ENCODE results near the gene SNRPF. TPM values are rescaled to one million over a fixed set of nuclear protein-coding genes. Genes with fewer than 3 reads are reported as not detected.
"Not testable (repeated sequence)": the region's sequence is repeated elsewhere in the genome, so short reads cannot be mapped to it uniquely, and the experiment has no call there.

SNRPF gene
- total RNA-seq, result 10 to 100 TPM; 36.3 to 36.6 TPM

GRCh38 chr12:95858451-95859343 is at the start of gene SNRPF:
SNRPF (plus strand) TSS chr12:95858952; CDS start chr12:95859074, 122 bp downstream.
- no peaks in the 10 kb centered on the region for H3K27me3 Mint-ChIP-seq (ENCODE audit: low read depth)
- no peaks in the 10 kb centered on the region for H3K9me3 Mint-ChIP-seq
- peaks cover 9 to 22% of the 10 kb centered on the region in 2 donors for H3K36me3 Mint-ChIP-seq (ENCODE audit: insufficient read depth in 2 of 2)
- ATAC-seq (replicated peaks in 1 of 2) (peak; percentile 99), DNase-seq (peak; percentile 92 to 95)
- no peak within 1 kb of the TSS for H3K27ac Mint-ChIP-seq
- no peak within 1 kb of the TSS for H3K4me3 Mint-ChIP-seq
- H3K4me1 Mint-ChIP-seq (ENCODE audit: low read depth), result peaks cover 11% of the 10 kb centered on the region

- Mint-ChIP-seq H3K27ac (no peak overlapping the region), H3K36me3 (ENCODE audit: insufficient read depth in 2 of 2) (peaks cover 0 to 3% of the 10 kb centered on the region in 2 donors), H3K27me3 (ENCODE audit: low read depth) (peaks cover 18% of the 10 kb centered on the region), H3K4me1 (ENCODE audit: low read depth) (no peaks in the 10 kb centered on the region), H3K9me3 (peaks cover 2% of the 10 kb centered on the region in 2 donors), H3K4me3 (no peak overlapping the region)
- ATAC-seq (replicated peaks in 1 of 2), result no peak
- no peak for DNase-seq
These were observed 49.6 kb upstream of the SNRPF start for GRCh38 chr12:95809000-95809680.

- no peak for ATAC-seq (replicated peaks in 1 of 2)
- Mint-ChIP-seq H3K27ac (no peak overlapping the region), H3K4me3 (no peak overlapping the region), H3K9me3 (peaks cover 2% of the 10 kb centered on the region in 2 donors), H3K27me3 (ENCODE audit: low read depth) (peaks cover 15% of the 10 kb centered on the region), H3K4me1 (ENCODE audit: low read depth) (no peaks in the 10 kb centered on the region), H3K36me3 (ENCODE audit: insufficient read depth in 2 of 2) (peaks cover 0 to 3% of the 10 kb centered on the region in 2 donors)
- no peak for DNase-seq
These were observed 48.3 kb upstream of the SNRPF start for GRCh38 chr12:95810411-95810810.

GRCh38 chr12:95812155-95812554 is 46.6 kb upstream of the SNRPF start:
- not testable (repeated sequence) for H3K27ac Mint-ChIP-seq; H3K4me1 Mint-ChIP-seq (ENCODE audit: low read depth); ATAC-seq (replicated peaks in 1 of 2); H3K36me3 Mint-ChIP-seq (ENCODE audit: insufficient read depth in 2 of 2); H3K9me3 Mint-ChIP-seq; DNase-seq; H3K4me3 Mint-ChIP-seq
- peaks cover 11% of the 10 kb centered on the region for H3K27me3 Mint-ChIP-seq (ENCODE audit: low read depth)

GRCh38 chr12:95815632-95816212 is 43.0 kb upstream of the SNRPF start:
- ATAC-seq (replicated peaks in 1 of 2) (no peak), DNase-seq (no peak)
- no peak overlapping the region for H3K27ac Mint-ChIP-seq
- H3K36me3 Mint-ChIP-seq (ENCODE audit: insufficient read depth in 2 of 2), result no peaks in the 10 kb centered on the region
- H3K4me3 Mint-ChIP-seq, result no peak overlapping the region
- peaks cover 5% of the 10 kb centered on the region for H3K27me3 Mint-ChIP-seq (ENCODE audit: low read depth)
- no peaks in the 10 kb centered on the region for H3K4me1 Mint-ChIP-seq (ENCODE audit: low read depth)
- no peaks in the 10 kb centered on the region for H3K9me3 Mint-ChIP-seq

- H3K27ac Mint-ChIP-seq, result no peak overlapping the region
- peaks cover 14% of the 10 kb centered on the region for H3K27me3 Mint-ChIP-seq (ENCODE audit: low read depth)
- no peaks in the 10 kb centered on the region for H3K36me3 Mint-ChIP-seq (ENCODE audit: insufficient read depth in 2 of 2)
- H3K4me3 Mint-ChIP-seq, result no peak overlapping the region
- no peaks in the 10 kb centered on the region for H3K9me3 Mint-ChIP-seq
- DNase-seq (no peak), ATAC-seq (replicated peaks in 1 of 2) (no peak)
- no peaks in the 10 kb centered on the region for H3K4me1 Mint-ChIP-seq (ENCODE audit: low read depth)
These were observed 38.6 kb upstream of the SNRPF start for GRCh38 chr12:95820096-95820703.

- no peak overlapping the region for H3K4me3 Mint-ChIP-seq
- DNase-seq (no peak), ATAC-seq (replicated peaks in 1 of 2) (no peak)
- H3K27ac Mint-ChIP-seq, result no peak overlapping the region
- H3K27me3 Mint-ChIP-seq (ENCODE audit: low read depth), result peaks cover 30% of the 10 kb centered on the region
- no peaks in the 10 kb centered on the region for H3K9me3 Mint-ChIP-seq
- H3K4me1 Mint-ChIP-seq (ENCODE audit: low read depth), result peaks cover 8% of the 10 kb centered on the region
- H3K36me3 Mint-ChIP-seq (ENCODE audit: insufficient read depth in 2 of 2), result no peaks in the 10 kb centered on the region
These were observed 29.4 kb upstream of the SNRPF start for GRCh38 chr12:95829395-95829794.

DNA sequence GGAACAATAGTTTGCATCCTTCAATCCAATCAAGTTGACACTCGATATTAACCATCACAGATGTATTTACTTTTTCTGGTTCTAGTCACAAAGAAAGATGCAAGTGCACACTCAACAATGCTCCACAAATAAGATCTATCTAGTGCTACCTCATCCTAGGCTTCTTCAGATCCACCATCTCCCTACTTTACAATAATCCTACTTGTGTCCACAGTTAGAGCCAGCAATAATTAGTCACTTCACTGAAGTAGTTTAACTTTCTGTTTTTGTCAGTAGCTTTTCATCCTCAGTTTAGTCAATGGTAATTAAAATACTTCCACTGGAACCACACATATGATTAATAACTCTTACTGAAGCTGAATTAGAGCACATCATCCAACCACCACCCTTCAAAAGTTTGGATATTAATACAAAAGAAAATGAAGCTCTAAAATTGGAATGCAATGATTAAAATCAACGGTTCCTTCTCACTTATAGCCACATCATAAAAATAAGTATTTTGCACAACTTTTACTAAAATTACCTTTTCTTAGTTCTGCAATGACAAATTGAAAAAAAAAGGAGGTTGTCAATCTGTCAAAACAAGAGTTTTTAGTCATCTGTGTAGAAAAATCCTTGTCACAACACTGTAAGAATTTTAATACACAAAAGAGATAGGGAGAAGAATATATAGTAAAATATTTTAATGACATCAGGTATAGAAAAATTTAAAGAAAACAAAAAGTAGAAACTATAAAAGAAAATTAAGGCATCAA is 28.2 kb upstream of the SNRPF start:
- ATAC-seq (replicated peaks in 1 of 2) (peak; percentile 50 to 85), DNase-seq (no peak)
- H3K27me3 Mint-ChIP-seq (ENCODE audit: low read depth), result peaks cover 34% of the 10 kb centered on the region
- H3K9me3 Mint-ChIP-seq, result no peaks in the 10 kb centered on the region
- H3K36me3 Mint-ChIP-seq (ENCODE audit: insufficient read depth in 2 of 2), result no peaks in the 10 kb centered on the region
- H3K27ac Mint-ChIP-seq, result no peak overlapping the region
- H3K4me3 Mint-ChIP-seq, result peak overlapping the region in 1 of 2 donors; percentile 3
- H3K4me1 Mint-ChIP-seq (ENCODE audit: low read depth), result peaks cover 8% of the 10 kb centered on the region

- peaks cover 14% of the 10 kb centered on the region for H3K4me1 Mint-ChIP-seq (ENCODE audit: low read depth)
- peaks cover 42% of the 10 kb centered on the region for H3K27me3 Mint-ChIP-seq (ENCODE audit: low read depth)
- no peak overlapping the region for H3K4me3 Mint-ChIP-seq
- no peak overlapping the region for H3K27ac Mint-ChIP-seq
- ATAC-seq (replicated peaks in 1 of 2), result no peak
- no peaks in the 10 kb centered on the region for H3K9me3 Mint-ChIP-seq
- H3K36me3 Mint-ChIP-seq (ENCODE audit: insufficient read depth in 2 of 2), result no peaks in the 10 kb centered on the region
- no peak for DNase-seq
These were observed 24.2 kb upstream of the SNRPF start for GRCh38 chr12:95834572-95834971.

DNA sequence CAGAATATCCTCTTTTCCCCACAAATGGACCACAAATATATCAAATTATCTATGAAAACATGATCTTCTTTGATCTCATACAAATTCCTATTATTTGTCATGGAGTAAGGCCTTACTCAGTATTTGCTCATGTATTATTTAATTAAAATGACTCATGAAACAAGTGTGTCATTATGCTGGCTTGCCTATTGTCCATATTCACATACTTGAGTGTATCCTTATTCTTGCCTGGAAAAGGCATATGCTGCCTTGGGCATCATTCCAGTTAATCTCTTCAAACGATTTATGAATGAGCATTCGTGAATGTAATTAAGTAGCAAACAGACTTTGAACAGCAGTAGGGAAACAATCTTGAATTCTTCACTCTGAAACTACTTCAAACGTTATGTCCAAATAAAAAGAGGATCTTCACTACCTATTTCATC is 22.6 kb upstream of the SNRPF start:
- Mint-ChIP-seq H3K27ac (no peak overlapping the region), H3K4me3 (no peak overlapping the region), H3K4me1 (ENCODE audit: low read depth) (peaks cover 5% of the 10 kb centered on the region), H3K9me3 (no peaks in the 10 kb centered on the region), H3K36me3 (ENCODE audit: insufficient read depth in 2 of 2) (no peaks in the 10 kb centered on the region), H3K27me3 (ENCODE audit: low read depth) (peaks cover 32% of the 10 kb centered on the region)
- no peak for DNase-seq
- ATAC-seq (replicated peaks in 1 of 2), result no peak

DNA sequence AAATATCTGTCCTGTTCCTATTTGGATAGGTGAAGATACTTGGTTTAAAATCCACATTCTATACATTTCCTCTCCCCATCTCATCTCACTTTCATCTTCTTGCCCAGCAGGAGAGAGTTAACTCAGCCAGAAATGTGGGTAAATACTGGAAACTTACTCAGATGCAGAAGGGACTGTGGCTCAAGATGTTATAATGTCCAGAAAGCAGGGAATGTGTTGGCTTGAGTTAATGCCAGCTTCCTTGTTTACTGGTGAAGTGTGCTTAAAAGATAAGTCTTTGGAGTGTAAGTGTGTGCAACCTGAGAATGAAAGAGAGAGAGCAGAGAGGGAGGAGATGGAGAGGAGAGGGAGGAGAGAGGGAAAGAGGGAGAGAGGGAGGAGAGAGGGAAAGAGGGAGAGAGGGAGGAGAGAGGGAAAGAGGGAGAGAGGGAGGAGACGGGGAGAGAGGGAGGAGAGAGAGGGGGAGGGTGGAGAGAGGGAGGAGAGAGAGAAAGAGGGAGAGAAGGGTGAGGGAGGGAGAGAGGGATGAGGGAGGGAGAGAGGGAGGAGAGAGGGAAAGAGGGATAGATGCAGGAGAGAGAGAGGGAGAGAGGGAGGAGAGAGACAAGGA is 22.0 kb upstream of the SNRPF start:
- Mint-ChIP-seq H3K27ac (no peak overlapping the region), H3K27me3 (ENCODE audit: low read depth) (peaks cover 32% of the 10 kb centered on the region), H3K4me1 (ENCODE audit: low read depth) (peaks cover 5% of the 10 kb centered on the region), H3K36me3 (ENCODE audit: insufficient read depth in 2 of 2) (no peaks in the 10 kb centered on the region), H3K4me3 (no peak overlapping the region), H3K9me3 (no peaks in the 10 kb centered on the region)
- no peak for ATAC-seq (replicated peaks in 1 of 2)
- DNase-seq, result no peak
